CD4-positive, alpha-beta T cell (primary cell): ENCODE data around the gene MYOD1. TPM values are rescaled to one million over a fixed set of nuclear protein-coding genes. Genes with fewer than 3 reads are reported as not detected.

Experiments used
- ATAC-seq: fragments of 200-7000 bp; cut with Tn5 transposase; one replicate; pipeline ENCODE4 v1.10.0; 2022; ENCODE audit warnings: mild to moderate bottlenecking; ENCODE audit not compliant: poor library complexity
- CTCF ChIA-PET: fragments of 350-600 bp; sonication (Branson Sonifier 250); formaldehyde crosslinking; loops from one replicate; lab custom pipeline; 2021; ENCODE audit warnings: antibody characterized with exemption, inconsistent platforms; lab: Charles Lee
- POLR2A ChIA-PET: fragments of 350-600 bp; sonication (Branson Sonifier 250); formaldehyde crosslinking; loops from one replicate; lab custom pipeline; 2021; ENCODE audit warnings: antibody characterized with exemption, inconsistent platforms; lab: Charles Lee
- DNase-seq, 14 experiments: peaks; one replicate each; pipeline ENCODE4 v3.0.0-alpha.2; 2013 to 2020; ENCODE audit warnings: mixed read lengths in 2 of 14
- H3K27ac ChIP-seq, 2 donors: one replicate each; pipeline versions ENCODE4 v1.5.1 to v1.7.0; 2013; ENCODE audit warnings: low read length in 2 of 2, low read depth in 1 of 2, mild to moderate bottlenecking in 1 of 2
- H3K27me3 ChIP-seq, 2 experiments: 1 replicate in 1 of 2; 2 replicates in 1 of 2; pipeline versions ENCODE4 v1.6.1 to v1.7.0; 2013; ENCODE audit warnings: low read length in 2 of 2, control low read depth in 1 of 2, mild to moderate bottlenecking in 1 of 2, moderate library complexity in 1 of 2; ENCODE audit not compliant: insufficient read depth in 2 of 2, control insufficient read depth in 1 of 2
- H3K36me3 ChIP-seq: one replicate; pipeline ENCODE4 v1.6.1; 2013; ENCODE audit warnings: low read length, control low read depth; ENCODE audit not compliant: insufficient read depth
- H3K4me1 ChIP-seq: one replicate; pipeline ENCODE4 v1.6.1; 2013; ENCODE audit warnings: low read length, control low read depth; ENCODE audit not compliant: insufficient read depth
- H3K4me3 ChIP-seq: one replicate; pipeline ENCODE4 v1.5.1; 2013; ENCODE audit warnings: mild to moderate bottlenecking, low read length, moderate library complexity
- H3K9me3 ChIP-seq, 2 experiments: 1 replicate in 1 of 2; 2 replicates in 1 of 2; pipeline versions ENCODE4 v1.6.1 to v1.7.0; 2013; ENCODE audit warnings: low read length in 2 of 2, mild to moderate bottlenecking in 2 of 2, control low read depth in 1 of 2, moderate library complexity in 1 of 2; ENCODE audit not compliant: control insufficient read depth in 1 of 2, insufficient read depth in 1 of 2
- H3K27ac Mint-ChIP-seq: one replicate; pipeline ENCODE4 v1.8.0; 2020; ENCODE audit warnings: mixed read lengths
- H3K27me3 Mint-ChIP-seq: one replicate; pipeline ENCODE4 v1.8.0; 2021; ENCODE audit warnings: mixed read lengths
- H3K36me3 Mint-ChIP-seq: one replicate; pipeline ENCODE4 v1.8.0; 2021; ENCODE audit warnings: low read depth, mixed read lengths
- H3K4me1 Mint-ChIP-seq: one replicate; pipeline ENCODE4 v1.8.0; 2021; ENCODE audit warnings: low read depth, mixed read lengths
- H3K4me3 Mint-ChIP-seq: one replicate; pipeline ENCODE4 v1.8.0; 2020; ENCODE audit warnings: mild to moderate bottlenecking, mixed read lengths
- H3K9me3 Mint-ChIP-seq: one replicate; pipeline ENCODE4 v1.8.0; 2020; ENCODE audit warnings: mixed read lengths
- CTCF ChIP-seq: fragments of 200-600 bp; IDR thresholded peaks from one replicate; pipeline ENCODE4 v1.8.0; 2022; ENCODE audit warnings: antibody characterized with exemption, mild to moderate bottlenecking
- intact Hi-C, 2 experiments: fragments of 100-400 bp; cut with DNase I in 1 of 2; cut with micrococcal nuclease in 1 of 2; formaldehyde crosslinking; loops; one replicate each; pipeline versions ENCODE4 v1.15.1 to v1.9.0; 2023 to 2025; cut with DNase I, micrococcal nuclease
- polyA plus RNA-seq, 2 donors: library from polyadenylated mRNA; unstranded; fragments of 120-200 nt; gene quantifications; one replicate each; pipeline ENCODE4 v1.2.1, GENCODE V29; 2013
- total RNA-seq, 174 experiments: library from RNA in 2 of 174; stranded (reverse) in 2 of 174; gene quantifications; one replicate each; pipeline ENCODE4 v1.2.3 and lab custom pipeline; 2021 to 2026

The MYOD1 gene
- total RNA-seq (not detected), total RNA-seq (lab: John Stamatoyannopoulos, UW) (0 to 0.14 (median 0) reads per million in 172 experiments)
- not detected for polyA plus RNA-seq (2013, experiment 1 of 2)
- polyA plus RNA-seq (2013, experiment 2 of 2): 1.3 TPM

- H3K27me3 ChIP-seq: peaks cover 44 to 74% of the 10 kb centered on the region in 2 experiments
- CTCF ChIA-PET: interaction anchor here (1.6 kb wide), 1 partner anchor 12 kb away, joined by 4 read pairs; no protein-coding TSS in a partner anchor
These were observed at the start of gene MYOD1 for GRCh38 chr11:17719028-17719937. Gene MYOD1, plus strand, starts transcription at chr11:17719571. Its CDS starts 212 bp downstream, at chr11:17719783.

GRCh38 chr11:17672469-17672868, 46.9 kb upstream of the MYOD1 start:
- Mint-ChIP-seq H3K4me1 (no peaks in the 10 kb centered on the region), H3K27me3 (peaks cover 41% of the 10 kb centered on the region), H3K36me3 (no peaks in the 10 kb centered on the region), H3K4me3 (no peak overlapping the region), H3K27ac (no peak overlapping the region), H3K9me3 (peaks cover 15% of the 10 kb centered on the region)
- ATAC-seq (no peak), DNase-seq (no peak)
- H3K27me3 ChIP-seq: no peaks in the 10 kb centered on the region
- no peak overlapping the region for H3K4me3 ChIP-seq
- intact Hi-C loops: no loop called here
- H3K36me3 ChIP-seq: no peaks in the 10 kb centered on the region
- no peak overlapping the region for H3K27ac ChIP-seq
- peaks cover 3 to 18% of the 10 kb centered on the region in 2 experiments for H3K9me3 ChIP-seq
- no peaks in the 10 kb centered on the region for H3K4me1 ChIP-seq
- no peak for TF ChIP-seq CTCF
- POLR2A ChIA-PET: no interaction called here
- CTCF ChIA-PET: no interaction called here

More at GRCh38 chr11:17719028-17719937, at the start of gene MYOD1:
- Mint-ChIP-seq H3K36me3 (no peaks in the 10 kb centered on the region), H3K4me3 (no peak within 1 kb of the TSS), H3K4me1 (no peaks in the 10 kb centered on the region), H3K27ac (no peak within 1 kb of the TSS), H3K27me3 (peaks cover 35% of the 10 kb centered on the region), H3K9me3 (no peaks in the 10 kb centered on the region)
- Histone ChIP-seq H3K36me3 (no peaks in the 10 kb centered on the region), H3K27ac (no peak within 1 kb of the TSS), H3K9me3 (peaks cover 0 to 22% of the 10 kb centered on the region in 2 experiments), H3K4me1 (no peaks in the 10 kb centered on the region), H3K4me3 (no peak within 1 kb of the TSS)
- POLR2A ChIA-PET: no interaction called here
- intact Hi-C loops: no loop called here
- no peak for TF ChIP-seq CTCF
- ATAC-seq: no peak
- no peak for DNase-seq

GRCh38 chr11:17673951-17674350, 45.4 kb upstream of the MYOD1 start:
- Mint-ChIP-seq H3K27me3 (peaks cover 38% of the 10 kb centered on the region), H3K27ac (no peak overlapping the region), H3K9me3 (peaks cover 15% of the 10 kb centered on the region), H3K36me3 (no peaks in the 10 kb centered on the region), H3K4me3 (no peak overlapping the region), H3K4me1 (no peaks in the 10 kb centered on the region)
- Histone ChIP-seq H3K36me3 (no peaks in the 10 kb centered on the region), H3K27ac (no peak overlapping the region), H3K27me3 (no peaks in the 10 kb centered on the region), H3K9me3 (peaks cover 3 to 20% of the 10 kb centered on the region in 2 experiments), H3K4me3 (no peak overlapping the region), H3K4me1 (no peaks in the 10 kb centered on the region)
- intact Hi-C loops: no loop called here
- no peak for DNase-seq
- ATAC-seq: no peak
- ChIA-PET CTCF (no interaction called here), POLR2A (no interaction called here)
- no peak for TF ChIP-seq CTCF
